Right ventricle myocardium superior (tissue), 1 donor: ENCODE data around the gene PMM2. TPM values are rescaled to one million over a fixed set of nuclear protein-coding genes. Genes with fewer than 3 reads are reported as not detected.
"Not testable (repeated sequence)": the region's sequence is repeated elsewhere in the genome, so short reads cannot be mapped to it uniquely, and the experiment has no call there.

Source experiments
- ATAC-seq: fragments of 200-7000 bp; cut with Tn5 transposase; one replicate; pipeline ENCODE4 v1.9.1; 2020; ENCODE audit warnings: mild to moderate bottlenecking; ENCODE audit not compliant: poor library complexity
- DNase-seq: peaks from one replicate; pipeline ENCODE4 v3.0.0-alpha.2; 2020
- intact Hi-C: fragments of 100-400 bp; cut with DNase I; formaldehyde crosslinking; loops from one replicate; pipeline ENCODE4 v1.11.2; 2022
- total RNA-seq: library from RNA; stranded (reverse); fragmentation: NEBNext Ultra II Directional; extraction: Animal tissue kit (Norgen Biotek cat#: 25700); gene quantifications from one replicate; pipeline ENCODE4 v1.2.1, GENCODE V29; 2021
- donor health status: DM: no; HTN: yes; CAD: no; lungs with severe emphysema.

PMM2 gene
- total RNA-seq, 1 donor from 2014 or later, result 14.9 TPM

DNA sequence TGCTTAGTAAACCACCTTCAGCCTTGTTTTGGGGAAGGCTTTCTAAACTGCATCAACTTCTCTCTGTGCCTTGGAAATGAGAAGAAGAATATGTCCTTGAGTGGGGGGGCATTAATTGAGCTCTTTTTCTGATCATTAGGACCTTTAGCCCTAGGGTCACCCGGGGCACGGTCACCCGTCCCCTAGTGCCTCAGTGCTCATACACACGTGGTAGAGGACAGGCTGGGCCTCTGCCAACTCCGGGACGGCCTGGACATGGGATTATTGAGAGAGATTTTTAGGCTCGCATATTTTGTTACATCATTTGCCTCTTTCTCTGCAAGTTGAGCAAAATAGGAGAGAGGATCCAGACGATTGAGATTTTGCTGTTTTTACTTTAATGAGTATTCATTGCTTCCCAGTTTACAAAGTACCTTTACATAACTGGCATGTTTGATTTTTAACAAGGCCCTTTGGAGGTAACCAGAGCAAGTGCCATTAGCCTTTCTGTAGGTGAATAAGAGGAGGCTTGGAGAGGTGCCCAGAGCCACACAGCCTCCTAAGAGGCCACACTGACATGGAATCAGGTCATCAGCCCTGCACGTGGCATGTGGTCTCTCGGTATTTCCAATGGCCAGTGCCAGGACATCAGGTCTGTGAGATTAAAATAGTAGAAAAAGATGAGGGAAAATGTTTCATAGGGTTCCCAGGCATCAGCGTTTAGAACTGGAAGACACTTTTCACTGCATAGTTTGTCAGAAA lies 11.1 kb downstream of the PMM2 start:
- intact Hi-C loops, result no loop called here
- ATAC-seq (no peak), DNase-seq (no peak)

DNA sequence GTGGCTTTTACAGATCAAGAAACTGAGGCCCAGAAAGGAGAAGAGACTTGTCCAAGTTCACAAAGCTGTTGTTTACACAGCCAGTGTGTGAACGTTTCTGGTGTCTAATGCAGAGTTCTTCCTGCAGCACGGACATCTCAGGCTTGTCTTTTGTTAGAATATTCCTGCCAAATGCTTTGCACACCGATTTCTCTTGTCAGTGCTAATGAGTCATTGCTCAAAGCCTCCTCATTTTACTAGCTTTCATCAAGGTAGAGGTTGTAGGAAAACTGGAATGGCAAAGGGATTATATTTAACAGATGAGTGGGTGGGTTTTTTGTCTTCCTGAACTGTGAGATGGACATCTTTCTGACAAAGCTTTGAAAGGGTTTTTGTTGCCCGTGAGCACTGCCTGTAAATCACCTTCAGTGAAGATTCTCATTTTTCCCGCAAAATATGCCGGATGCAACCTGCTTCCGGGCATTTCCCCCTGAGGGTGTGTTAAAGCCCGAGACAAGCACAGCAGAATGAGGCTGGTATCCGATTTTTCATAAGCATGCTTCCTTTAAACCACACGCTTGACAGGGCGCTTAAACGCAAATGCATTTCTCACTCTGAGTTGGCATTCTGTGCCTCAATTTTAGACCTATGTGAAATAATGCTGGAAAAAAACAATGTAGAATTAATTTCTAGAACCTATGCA lies 14.7 kb downstream of the PMM2 start:
- intact Hi-C loops, result no loop called here
- ATAC-seq, result no peak
- no peak for DNase-seq

DNA sequence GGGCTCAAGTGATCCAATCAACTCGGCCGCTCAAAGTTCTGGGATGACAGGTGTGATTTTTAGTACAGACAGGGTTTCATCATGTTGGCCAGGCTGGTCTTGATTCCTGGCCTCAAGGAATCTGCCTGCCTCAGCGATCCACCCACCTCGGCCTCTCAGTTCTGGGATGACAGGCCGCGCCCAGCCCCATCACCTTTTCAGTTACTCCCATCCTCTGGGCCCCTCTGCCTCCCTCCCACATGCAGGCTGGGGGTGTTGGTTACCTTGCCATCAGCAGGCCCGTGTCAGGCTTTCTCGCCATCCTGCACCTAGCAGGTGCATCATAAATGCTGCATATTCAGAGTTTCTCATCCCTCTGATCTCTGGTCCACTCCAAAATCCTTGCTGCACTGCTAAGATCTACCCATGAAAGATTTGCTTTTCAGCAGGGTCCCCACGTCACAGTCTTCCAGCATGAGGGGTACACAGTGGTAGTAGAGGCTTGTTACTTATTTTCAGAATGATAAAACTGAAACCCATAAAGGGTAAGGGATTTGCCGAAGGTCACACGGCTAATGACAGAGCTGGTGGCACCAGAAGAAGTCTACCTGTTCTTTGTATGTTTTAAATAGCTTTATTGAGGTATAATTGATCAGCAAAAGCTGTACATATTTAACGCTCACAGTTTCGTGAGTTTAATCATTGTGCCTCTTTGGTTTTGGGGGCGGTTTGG lies 16.6 kb downstream of the PMM2 start:
- DNase-seq (no peak), ATAC-seq (no peak)
- intact Hi-C loops, result no loop called here

DNA sequence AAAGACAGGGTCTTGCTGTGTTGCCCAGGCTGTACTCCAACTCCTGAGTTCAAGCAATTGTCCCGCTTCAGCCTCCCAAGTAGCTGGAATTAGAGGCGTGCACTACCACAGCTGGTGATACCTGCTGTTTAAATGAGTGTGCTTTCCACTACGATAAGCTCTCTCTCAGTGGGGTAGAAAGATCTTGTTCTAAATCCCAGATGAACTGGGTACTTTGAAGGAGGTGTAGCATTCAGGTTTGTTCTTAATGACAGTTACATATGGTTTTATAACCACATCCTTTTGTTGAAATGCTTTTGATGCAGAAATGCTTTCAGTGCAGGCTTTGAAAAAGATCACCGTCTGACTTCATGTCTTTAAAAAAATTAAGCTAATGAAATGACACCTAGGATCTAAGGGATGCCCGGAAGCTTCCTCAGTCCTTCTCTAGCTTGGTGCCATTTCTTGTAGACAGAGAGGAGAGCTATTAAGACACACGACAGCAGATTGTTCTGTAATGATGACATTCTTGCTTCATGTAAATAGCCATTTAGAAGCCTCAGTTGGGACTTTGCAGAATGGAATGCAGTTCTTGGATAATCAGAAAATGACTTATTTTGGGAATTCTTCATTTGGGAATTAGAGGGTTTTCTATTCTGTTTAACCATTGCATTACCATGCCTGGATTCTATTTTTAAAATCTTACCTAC lies 19.5 kb downstream of the PMM2 start:
- DNase-seq (no peak), ATAC-seq (no peak)
- intact Hi-C loops, result no loop called here

DNA sequence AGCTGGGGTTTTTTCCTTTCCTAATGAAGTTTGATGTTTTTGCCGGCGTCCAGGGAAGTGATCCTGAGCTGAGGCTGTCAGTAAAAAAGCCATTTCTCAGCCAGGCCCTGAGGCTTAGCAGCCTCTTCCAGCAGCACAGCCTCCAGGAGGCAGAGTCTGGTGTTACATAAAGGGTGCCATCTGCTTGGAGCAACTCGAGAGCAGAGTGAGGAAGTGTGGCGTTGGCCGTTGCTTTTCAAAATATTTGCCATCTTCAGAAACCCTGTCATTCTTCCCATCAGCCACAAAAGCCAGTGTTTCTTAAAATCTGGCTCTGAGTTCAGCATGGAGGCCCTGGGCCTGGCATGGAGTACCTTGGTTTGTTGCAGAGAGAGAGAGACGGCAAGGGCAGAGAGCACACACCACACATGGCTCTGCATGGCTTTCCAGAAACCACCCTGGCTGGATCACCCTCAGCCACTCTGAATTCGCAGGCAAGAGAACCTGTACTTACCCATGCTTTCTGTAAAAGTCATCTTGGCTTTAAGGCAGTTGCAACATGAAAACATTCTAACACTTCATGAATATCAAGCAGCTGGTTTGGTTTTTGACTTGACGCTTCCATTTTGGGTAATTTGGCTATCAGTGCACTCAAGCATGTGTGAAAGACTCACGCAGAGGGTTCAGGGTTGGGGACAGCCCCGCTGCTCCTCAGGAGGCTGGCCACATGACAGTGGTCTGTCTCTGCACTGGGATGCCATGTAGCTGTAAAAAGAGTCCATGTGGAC lies 21.0 kb downstream of the PMM2 start:
- intact Hi-C loops, result no loop called here
- ATAC-seq, result no peak

DNA sequence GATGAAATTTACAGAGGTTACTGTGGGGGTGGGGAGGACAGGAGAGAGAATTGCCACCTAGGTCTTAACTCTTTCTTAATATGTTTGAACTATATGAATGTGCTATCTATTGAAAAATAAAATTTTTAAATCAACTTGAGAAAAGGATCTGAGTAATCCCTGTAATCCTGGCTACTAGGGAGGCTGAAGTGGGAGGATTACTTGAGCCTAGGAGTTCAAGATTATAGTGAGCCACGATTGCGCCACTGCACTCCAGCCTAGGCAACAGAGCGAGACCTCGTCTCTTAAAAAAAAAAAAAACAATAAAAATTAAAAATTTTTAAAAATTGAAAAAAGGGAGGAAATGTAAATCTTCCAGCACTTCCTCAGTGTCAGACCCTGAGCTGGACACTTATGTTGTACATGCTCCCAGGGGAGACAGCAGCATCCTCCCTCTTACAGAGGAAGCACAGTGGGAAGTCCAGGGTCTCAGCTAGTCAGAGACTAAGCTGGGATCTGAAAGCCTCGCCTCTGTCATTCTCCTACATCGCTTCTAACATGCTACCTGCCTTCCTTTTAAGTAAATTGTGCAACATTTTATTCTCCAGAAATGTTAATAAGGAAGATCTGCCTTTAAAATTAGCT lies 21.9 kb downstream of the PMM2 start:
- intact Hi-C loops, result no loop called here
- DNase-seq (no peak), ATAC-seq (no peak)

More for the DNA sequence above, 21.0 kb downstream of the PMM2 start:
- no peak for DNase-seq

DNA sequence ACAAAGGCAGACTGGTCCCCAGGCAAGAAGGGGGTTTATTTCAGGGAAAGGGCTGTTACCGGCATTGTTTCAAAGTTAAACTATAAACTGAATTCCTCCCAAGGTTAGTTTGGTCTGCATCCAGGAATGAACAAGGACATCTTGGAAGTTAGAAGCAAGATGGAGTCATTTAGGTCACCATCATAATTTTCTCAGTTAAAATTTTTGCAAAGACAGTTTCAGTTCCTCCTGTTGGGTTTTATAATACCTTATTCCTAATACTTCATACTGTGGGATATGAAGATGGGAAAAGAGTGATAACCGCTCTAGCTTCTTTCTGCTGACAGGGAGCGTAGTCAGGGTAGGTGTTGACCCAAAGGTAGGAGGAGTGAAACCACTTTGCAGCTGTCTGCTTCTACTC lies 24.8 kb downstream of the PMM2 start:
- DNase-seq, result no peak
- intact Hi-C loops, result no loop called here
- no peak for ATAC-seq

DNA sequence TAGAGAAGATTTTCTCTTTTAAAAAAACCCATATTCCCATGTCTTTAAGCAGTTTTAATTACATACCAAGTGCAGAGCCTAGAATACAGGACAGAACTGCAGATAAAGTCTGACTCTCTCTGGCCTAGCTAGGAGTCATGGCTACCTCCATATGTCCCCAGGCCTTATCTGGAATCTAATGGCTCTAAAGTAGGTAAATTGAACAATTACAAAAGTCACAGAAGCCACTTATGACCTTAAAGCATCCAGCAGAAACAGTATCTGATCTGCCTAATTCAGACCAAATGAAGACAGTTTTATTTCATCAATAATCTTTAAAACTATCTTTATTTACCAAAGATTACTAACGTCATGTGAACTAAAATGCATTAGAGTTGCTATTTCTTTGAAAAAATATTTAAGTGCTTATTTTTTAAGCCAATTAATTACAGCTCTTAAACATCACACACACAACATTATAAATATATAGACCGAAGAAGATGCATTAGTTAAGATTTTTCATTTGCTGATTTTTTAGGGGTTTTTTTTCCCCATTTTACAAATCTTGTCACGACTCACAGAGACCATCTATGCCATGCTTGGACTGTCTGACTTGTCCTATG lies 28.7 kb downstream of the PMM2 start:
- intact Hi-C loops, result no loop called here
- DNase-seq (no peak), ATAC-seq (no peak)

DNA sequence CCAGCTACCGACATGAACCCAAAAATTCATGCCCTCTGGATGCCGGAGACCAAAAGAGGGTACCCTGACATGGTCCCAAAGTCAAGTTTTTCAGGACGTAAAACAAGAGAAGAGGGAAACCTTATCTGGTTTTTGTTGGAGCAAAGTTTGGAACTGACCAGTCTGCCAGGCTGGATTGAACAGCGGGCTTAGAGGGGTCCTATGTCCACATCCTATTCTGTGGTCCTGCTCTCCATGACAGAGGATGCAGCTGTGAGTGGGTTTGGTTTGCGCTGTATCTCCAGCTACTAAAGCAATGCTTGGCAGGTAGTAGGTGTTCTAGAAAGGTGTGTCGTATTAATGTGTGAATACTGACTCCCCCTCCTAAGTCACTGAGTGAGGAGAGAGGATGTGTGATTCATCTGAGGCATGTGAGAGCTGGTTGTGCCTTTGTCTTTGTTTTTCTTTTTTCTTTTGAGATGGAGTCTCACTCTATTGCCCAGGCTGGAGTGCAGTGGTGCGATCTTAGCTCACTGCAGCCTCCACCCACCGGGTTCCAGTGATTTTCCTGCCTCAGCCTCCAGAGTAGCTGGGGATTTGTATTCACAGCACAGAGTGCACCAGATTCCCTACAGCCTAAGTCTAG lies 31.0 kb downstream of the PMM2 start:
- no peak for ATAC-seq
- intact Hi-C loops, result no loop called here
- no peak for DNase-seq

DNA sequence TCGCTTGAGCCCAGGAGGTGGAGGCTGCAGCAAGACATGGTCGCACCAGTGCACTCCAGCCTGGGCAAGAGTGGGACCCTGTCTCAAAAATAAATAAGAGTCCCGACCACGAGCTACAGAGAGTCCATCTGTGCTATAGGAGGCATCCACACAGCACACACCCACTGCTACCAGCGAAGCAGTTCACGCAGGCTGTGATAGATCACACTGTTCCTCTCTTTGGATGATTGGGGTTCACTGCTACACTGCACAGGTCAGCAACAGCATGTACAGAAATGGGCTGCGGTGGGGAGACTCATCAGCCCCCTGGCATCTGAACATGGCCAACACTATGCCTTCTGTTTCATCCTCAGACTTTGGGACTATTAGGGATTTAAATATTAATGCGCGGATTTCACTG lies 33.8 kb downstream of the PMM2 start:
- DNase-seq (no peak), ATAC-seq (no peak)
- intact Hi-C loops, result no loop called here

DNA sequence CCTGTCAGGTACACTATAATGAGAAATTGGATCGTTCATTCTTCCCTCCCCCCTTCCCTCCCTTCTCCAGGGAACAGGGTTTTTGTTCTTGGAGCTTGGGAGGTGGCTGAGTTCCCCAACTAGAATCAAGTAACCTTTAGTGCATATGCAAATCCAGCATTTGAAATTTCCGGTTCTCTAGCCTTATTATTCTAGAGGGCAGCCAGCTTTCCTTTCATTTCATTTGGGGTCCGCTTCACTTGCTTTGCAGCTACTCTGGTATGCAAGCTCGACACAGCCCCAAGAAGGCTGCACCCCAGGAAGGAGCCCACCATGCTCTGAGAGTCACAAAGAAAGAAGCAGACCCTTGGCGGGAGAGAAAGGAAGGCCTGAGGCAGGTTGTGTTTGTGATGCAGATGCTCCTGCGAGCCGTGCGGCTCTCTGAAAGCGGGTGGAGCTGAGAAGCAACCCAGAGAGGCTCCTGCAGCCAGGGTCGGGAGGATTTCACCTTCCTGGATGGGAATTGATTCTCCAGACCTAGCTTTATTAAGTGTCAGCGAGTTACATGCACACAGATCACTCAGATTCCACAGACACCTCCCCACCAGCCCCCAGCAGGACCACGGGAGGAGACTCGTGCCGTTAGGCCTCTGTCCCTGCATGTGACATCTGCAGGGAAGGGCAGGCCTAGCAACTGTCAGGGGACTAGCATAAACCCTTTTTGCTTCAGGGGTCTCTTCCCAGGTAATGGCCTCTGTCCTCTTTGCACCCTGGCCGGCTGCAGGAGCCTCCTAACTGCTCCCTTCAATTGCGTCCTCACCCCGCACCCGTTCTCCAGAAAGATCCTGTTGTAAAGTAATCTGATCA lies 34.5 kb downstream of the PMM2 start:
- no peak for ATAC-seq
- intact Hi-C loops, result no loop called here
- no peak for DNase-seq

DNA sequence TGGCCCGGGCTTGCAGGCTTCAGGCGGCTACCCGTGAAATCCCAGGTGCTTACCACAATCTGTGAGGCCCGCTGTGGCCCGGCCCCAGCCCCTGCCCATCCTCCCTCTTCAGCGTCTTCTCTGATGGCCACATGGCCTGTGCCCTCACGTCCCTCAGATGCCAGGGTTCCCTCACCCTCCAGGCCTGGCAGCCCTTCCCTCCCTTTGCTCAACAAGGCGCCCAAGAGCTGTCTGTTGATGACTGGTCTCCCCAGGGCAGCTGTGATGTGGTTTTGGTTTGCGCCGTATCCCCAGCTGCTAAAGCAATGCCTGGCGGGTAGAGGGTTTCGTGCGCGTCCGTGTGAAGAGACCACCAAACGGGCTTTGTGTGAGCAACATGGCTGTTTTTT lies 35.1 kb downstream of the PMM2 start:
- no peak for DNase-seq
- intact Hi-C loops, result no loop called here
- ATAC-seq, result no peak

DNA sequence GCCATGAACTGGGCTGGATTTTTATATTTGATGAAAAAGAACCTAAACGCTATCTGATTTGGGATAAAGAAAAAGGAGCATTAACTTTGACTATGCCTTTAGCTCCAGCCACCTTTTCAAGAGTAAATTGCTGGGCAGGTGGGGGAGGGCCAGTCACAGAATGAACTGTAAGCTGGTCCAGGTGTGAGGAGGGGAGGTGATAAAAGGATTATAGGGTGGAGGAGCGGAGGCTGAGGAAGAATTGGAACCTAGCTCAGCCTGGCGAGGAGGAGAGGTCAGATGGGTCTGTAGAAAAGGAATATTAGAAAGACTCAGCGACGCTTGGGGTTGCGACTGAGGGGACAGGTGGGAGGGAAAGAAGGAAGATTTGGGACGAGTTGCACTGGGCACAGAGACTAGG lies 39.2 kb downstream of the PMM2 start:
- intact Hi-C loops, DNase-seq, ATAC-seq: not testable (repeated sequence)

DNA sequence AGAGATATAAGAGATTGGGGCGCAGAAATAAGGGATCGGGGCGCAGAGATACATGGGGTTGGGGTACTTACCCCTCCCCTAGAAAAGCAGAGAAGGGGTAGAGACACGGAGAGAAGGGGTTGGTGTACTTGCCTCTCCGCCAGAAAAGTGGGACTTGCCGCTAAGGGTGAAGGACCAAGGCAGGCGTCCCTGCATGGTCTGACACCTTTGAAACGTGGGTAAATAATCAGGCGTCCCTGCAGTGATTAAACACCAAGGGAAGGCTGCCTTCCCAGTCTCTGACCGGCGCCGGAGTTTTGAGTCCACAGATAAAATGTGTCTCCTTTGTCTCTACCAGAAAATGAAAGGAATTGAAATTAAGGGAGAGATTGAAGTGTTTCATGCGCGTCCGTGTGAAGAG lies 40.0 kb downstream of the PMM2 start:
- DNase-seq, ATAC-seq, intact Hi-C loops: not testable (repeated sequence)

DNA sequence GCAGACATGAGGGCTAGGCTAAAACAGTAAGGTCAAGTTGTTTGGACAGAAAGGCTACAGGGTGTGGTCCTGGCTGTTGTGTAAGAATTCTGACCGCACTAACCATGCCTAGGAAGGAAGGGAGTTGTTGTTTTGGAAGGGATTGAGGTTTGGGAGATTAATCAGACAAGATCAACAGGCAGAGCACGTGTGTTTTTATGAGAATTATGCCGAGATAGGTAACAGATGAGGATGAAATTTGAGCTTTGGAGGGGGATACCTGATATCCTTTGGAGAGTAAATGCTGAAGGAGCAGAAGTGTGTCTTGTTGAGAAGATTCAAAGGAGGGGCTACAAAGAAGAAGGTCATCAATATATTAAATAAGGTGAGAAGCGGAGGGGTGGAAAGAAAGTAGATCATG lies 44.4 kb downstream of the PMM2 start:
- intact Hi-C loops, DNase-seq, ATAC-seq: not testable (repeated sequence)

DNA sequence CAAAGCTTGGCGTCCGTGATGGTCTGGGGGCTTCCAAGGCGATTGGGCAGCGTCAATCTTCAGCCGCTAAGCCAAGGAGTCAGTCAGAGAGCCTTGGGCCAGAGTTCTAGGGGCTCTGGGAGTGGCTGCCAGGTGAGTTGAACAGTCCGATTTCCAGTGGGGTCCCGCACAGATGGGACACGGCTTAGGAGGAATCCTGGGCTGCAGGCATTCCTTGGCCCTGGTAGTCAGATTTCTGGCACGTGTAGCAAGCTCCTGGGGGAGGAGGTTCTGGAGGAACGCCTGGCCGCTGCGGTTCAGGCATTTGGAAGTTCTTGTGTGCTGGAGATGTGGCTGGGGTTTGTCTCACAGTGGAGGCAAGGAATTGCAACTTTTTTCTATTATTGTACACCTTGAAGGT lies 45.7 kb downstream of the PMM2 start:
- DNase-seq, intact Hi-C loops: not testable (repeated sequence)

More for the DNA sequence above, 45.7 kb downstream of the PMM2 start:
- ATAC-seq, result not testable (repeated sequence)
